NCI-H82 treated with DMSO at 0.1 percent for 48 hours (cell line): ENCODE measurements around the gene DLST.

ENCODE experiments used
- DNase-seq: peaks from one replicate; lab custom pipeline; 2025; ENCODE audit not compliant: unreplicated experiment; lab: John Stamatoyannopoulos, UW

Gene DLST

DNA sequence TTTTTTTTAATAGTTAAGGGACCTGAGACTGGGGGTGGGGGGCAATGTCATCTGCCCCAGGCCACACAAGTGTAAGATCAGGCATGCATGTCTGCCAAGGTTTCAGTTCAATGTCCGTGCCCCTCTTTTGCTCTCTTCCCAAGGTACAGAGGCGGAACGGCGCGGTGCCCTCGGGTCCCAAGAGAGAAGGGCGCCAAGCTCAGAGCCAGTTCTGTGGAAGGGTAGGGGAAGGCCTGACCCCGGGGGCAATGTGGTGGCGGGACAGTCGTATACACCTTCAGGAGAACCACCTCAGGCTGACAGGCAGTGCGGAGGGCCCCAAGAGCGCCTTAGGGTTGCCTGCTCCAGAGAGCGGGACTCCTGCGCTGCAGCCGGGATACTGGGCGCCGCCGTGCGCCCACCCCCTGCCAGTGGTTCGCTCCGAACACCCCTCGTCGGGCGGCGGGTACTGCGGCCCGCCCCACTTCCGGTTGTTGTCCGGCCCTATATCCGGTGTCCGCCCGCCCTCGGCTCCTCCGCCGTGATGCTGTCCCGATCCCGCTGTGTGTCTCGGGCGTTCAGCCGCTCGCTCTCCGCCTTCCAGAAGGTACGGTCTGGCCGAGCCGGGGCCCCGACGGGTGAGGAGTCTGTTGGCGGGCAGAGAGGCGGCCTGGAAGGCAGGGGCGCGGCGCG, at the start of gene DLST:
Gene DLST, plus strand, starts transcription at position 486 of the 672 bp plus-strand sequence. Its CDS starts 38 bp downstream, at position 524.
- DNase-seq = peak; percentile 40

DNA sequence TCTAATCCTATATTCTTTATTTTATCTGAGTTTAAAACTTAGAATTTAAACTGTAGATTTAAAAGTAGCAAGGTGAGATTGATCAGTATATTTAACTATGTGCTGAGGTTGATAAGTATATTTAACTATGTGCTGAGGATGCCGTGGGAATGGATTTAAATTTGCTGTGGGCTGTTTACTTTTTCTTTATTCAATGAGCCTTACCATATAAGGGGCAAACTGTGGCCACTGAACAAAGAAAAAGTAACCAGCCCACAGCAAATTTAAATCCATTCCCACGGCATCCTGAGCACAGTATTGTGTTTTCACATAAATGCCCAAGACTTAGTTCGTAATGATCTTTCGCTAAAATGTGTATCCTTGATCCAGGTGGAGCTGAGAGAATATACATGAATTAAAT, 48.9 kb upstream of the DLST start:
- DNase-seq = no peak

DNA sequence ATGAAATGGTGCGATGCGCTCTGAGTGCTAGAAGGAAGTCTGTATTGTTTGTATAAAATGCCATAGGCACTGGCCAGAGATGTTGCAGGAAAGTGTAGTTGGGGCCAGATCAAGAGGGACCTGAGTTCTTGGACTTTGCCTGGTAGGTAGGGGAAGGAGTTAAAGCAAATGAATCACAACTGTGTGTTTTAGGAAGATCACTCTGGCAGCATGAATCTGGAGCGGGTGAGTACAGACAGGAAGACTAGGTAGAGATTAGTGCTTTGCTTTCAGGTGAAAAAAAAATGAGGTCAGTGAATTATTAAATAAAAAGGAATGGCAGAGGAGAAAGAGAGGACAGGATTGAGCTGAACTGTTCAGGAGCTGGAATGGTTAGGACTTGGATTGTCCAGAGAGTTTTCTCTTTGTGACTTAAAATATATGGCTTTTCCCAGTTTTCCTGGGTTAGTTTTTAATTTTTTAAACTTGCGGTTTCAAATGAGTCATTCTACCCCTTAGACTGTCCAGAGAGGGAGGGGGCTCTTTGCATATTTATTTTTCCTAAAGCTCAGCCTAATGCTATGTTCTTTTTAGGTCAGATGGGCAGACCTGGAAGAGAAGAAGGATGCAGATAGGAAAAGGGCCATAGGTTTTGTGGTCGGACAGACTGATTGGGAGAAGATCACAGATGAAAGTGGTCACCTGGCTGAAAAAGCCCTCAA, 46.9 kb upstream of the DLST start:
- DNase-seq = no peak

GRCh38 chr14:74835645-74836250, 46.0 kb upstream of the DLST start:
- no peak for DNase-seq

- DNase-seq = no peak
Observed at GRCh38 chr14:74836251-74836960, 45.3 kb upstream of the DLST start.

DNA sequence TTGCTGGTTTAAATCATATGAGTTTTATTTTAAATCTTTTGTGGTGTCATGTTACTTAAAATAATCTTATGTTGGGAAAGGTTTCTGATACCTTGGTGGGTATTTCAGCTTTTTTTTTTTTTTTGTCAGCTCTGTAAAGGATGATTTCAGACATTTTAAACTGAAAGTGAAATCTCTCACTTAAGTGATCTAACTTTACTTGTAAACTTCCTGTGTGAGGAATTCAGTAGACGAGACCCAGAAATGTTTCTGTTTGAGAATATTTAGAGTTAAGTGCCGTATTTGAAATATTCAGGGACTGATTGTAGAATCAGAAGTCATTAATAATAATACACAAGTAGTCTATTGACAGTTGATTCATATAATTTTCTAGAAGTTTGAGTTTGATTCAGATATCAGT, 43.5 kb upstream of the DLST start:
- no peak for DNase-seq

DNA sequence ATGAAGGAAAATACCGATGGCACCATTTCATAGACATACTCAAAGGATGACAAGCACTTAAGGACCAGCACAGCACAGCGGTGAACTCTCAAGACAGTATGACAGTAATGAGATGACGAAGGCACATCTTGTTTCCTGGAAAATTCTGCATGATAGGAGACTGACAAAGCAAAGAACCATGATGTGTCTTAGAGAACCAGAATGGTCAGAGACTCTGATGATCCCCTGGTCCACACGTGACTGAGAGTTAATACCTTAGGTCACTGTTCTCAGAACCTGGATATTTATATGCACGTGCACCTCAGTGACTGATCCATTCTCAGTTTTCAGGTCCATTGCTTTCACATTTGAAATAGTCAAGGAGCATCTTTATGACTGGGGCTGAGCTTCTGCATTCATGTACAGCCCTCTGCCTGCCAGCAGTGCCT, 41.1 kb upstream of the DLST start:
- no peak for DNase-seq

DNA sequence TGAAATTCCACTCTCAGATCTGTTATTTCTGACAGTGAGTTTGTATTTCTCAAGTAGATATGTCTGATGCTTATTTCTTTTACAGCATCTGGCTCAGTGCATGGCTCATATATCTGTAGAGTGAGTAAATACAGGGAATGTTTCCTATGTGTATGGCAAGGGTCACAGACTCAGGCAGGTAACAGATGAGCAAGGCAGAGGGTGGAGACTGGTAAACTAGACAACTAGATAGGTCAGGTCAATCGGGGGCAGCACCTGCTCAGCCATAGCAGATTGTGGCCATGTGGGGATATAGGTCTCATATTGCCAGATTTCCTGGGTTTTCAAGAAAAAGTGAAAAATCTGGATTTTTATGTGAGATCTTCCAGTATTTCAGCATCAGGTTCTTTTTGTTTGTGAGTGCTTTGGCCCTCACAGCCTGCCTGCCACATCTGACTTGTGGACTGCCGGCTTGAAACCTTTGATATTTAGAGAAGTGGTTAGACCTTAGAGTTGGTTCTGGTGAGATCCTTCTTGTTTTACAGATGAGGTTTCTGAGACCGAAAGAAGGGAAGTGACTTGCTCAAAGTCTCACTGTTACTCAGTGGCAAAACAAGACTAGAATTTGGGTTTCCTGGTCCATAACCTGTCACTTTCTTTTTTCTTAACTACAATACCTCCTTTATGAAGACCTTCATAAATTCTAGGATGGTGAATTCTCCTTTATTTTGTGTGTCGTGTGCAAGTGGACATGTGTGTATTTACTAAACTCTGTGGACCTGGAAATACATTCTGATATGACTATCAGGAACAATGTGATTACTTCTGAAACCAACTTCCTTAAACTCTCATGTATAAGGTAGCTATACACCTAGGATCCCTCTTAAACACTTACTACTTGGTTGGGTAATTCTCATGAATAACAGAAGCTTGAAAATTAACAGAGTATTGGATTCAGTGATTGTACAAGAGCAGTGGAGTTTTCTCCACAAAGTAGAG, 40.2 kb upstream of the DLST start:
- DNase-seq = no peak

DNA sequence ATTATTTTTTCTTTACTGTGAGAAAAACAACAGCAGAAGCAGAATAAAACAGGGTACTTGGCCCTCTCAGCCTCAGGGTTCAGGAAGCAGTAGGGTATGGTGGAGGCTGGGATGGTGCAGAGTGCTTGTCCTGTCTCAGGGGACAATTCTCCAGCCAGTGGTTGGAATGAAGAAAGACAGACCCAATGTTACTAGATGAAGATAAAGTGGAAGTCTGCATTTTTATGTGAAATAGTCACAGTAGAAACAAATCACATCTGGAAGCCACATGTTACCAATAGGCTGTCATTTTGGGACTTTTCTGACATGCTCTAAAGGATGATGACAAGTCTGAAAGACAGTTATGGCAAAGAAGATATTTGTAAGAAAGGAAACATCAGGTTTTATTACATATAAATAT, 38.1 kb upstream of the DLST start:
- no peak for DNase-seq

DNA sequence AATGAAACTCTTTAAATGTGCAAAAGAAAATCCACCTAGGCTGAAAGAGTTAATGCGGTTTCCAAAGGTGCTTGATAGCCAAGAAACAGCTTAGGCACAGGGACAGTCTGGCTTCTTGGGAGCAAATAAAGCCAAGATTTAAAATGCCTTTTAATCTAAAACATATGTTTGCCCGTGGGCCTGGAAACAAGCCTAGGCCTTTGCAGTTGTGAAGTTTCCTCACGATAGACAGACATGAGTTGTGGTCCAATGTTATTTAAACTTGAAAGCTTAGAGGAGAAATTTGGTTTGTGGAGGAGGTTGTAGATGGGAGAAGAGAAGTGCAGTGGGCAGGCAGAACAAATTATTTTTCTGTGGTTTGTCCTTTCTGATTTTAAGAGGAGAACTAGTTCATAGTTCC, 35.5 kb upstream of the DLST start:
- DNase-seq = no peak

DNA sequence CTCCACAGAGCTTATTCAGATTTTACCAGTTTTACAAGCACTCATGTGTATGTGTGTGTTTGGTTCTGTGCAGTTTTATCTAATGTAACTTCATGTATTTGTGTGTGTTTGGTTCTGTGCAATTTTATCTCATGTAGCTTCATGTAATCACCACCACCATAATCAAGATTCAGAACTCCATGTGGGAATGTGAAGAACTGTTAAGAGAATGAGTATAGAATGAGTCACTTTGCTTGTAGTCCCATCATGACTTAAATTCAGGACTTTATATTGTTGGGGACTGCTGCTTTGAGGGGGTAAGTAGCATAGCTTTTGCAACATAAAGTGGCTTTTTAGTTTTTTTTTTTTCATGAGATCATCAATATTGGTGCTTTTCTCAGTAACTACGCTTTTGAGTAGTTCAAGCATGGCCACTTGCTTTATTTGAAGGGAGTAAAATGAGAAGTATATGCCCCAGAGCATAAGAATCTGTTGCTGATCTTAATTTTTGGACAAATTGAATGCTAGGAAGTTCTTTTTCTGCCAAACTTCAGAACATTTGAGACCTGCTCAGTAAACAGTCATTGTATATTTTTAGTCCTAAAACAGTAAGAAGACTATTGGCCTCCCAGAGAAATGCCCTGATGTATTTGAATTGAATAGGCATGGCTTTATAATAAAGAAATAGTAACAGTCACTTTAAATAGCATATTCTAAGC, 34.6 kb upstream of the DLST start:
- no peak for DNase-seq

GRCh38 chr14:74848768-74849167, 32.9 kb upstream of the DLST start:
- DNase-seq = no peak

DNA sequence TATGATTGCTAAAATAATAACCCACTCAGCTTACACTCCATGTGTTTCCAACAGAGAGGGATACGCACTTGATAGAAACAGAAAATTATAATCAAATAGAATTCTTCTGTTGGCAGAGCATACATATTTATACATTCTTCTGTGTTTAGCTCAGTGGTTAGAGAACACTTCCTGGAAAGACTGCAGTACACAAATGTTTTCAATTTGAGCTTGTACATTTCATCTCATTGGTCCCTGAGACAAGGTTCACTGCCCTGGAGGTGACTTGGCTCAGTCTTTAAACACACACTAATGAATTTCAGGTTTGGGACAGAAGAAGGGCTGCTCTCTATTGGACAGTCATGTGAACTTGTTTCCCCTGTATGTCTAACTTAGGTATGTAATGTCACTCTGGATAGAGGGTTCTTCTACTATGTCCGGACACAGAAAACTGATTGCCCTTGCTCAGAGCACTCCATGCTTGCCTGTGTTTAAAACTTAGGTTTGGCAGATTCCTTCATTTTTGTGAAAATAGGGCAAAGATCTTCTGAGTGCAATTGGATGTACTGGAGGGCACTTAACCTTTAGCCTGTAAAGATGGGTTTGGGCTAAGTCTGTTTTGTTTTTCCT, 28.7 kb upstream of the DLST start:
- no peak for DNase-seq

- no peak for DNase-seq
Observed at GRCh38 chr14:74853581-74853980, 28.1 kb upstream of the DLST start.

DNA sequence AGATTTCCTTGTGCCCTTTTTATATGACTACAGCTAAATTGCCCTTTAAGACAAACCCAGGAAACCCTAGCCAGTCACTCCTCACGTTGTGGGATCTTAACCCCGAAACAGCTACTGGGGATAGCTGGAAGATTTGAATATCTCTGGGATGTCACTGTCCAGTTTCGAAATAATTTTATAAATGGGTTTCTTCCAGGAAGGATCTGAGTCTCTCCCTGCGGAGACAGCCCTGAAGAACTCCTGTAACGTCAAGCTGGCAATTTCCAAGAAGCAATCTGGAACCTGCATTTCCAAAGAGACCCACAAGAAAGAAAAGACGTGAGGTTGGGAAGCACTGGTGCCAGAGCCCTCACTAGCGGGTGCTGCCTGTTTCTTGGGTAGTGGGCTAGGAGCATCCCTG, 26.7 kb upstream of the DLST start:
- no peak for DNase-seq

DNA sequence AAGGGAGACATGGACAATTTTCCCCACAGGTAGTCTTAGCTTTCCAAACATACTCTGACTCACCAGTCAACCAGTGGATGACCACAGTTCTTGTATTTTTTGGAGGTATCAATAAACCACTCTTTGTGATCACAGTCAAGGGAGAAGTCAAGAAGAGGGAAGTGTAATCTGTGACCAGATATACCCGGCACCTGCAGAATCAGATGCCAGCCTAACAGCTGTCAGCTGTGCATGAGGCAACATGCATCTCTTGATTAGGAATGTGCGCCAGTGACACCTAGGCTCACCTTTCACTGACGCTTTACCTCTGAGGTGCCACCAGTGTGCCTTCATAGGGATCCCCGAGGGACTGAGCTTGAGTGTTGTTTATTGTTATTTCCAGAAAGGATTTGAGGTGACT, 25.8 kb upstream of the DLST start:
- no peak for DNase-seq

DNA sequence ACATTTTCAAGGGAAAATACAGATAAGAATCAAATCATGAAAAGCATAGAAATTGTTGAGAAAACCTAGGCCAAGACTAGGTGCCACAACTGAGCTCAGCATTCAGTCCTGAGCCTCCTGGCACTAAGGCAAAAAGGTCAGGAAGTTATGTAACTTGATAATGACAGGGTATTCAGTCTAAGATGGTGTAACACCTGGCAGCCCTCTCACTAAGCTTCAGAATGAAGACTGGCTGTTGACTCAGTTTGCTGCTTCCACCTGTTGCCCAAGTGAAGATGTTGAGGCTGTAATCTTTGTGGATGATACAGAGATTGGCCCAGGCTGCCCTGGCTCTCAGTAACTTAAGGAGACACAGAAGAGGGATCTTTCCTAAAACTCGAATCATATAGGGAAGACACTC, 25.4 kb upstream of the DLST start:
- no peak for DNase-seq

- no peak for DNase-seq
Observed at GRCh38 chr14:74858022-74858421, 23.7 kb upstream of the DLST start.

DNA sequence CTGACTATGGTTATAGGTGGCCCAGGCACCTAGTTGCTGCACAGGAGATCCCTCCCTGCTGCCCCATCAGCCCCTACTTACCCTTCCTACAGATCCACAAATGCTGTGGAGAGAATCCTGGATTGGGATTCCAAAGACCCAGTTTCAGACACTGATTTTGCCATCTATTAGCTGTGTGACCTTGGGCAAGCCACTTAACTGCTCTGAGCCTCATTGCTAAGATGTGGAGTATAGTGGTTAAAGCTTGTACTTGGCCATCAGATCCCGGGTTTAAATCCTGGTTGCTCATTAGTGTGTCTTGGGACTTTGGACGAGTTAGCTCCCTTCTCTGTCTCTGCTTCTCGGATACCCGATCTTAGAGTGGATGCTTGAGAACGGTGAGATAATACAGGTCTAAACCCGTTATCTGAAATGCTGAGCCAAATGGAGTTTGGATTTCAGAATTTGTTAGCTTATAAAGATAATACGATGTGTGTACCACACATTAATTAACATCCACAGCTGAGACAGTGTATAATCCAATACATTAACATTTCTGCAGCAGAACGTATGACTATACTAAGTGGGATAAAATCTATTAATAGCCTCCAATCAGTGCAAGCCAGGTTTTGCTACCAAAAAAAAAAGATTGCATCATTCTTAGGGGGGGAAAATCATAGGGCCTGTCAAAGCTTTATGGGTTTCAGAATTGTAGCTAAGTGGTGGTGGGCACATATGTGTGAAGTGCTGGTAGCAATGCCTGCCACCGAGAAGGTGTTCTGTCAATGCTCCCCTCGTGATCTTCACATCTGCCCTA, 21.8 kb upstream of the DLST start:
- DNase-seq = no peak
